Activated CD4-positive, alpha-beta T cell treated with anti-CD3 and anti-CD28 coated beads, Interleukin-2, amount 10 ng/mL, durations not matched to agents 24 days and 14 days (primary cell): ENCODE measurements around the gene SLC25A10. TPM values are rescaled to one million over a fixed set of nuclear protein-coding genes. Genes with fewer than 3 reads are reported as not detected.

Experiments
- total RNA-seq: library from RNA; stranded (reverse); gene quantifications from 2 replicates; pipeline ENCODE4 v1.2.3, GENCODE V29; 2022

The SLC25A10 gene
- total RNA-seq, 1 donor from 2014 or later, result 52.7 TPM

Other genes with a start within 250 kb of the SLC25A10 start
- gene ACTG1, start 199.5 kb upstream of the SLC25A10 start, total RNA-seq, result 3,353 and 3,420 TPM in 2 replicates
- 0.26 and 0.51 TPM in 2 replicates for gene FSCN2, start 183.9 kb upstream of the SLC25A10 start, total RNA-seq
- 72.2 and 76.5 TPM in 2 replicates for gene FAAP100, start 159.9 kb upstream of the SLC25A10 start, total RNA-seq
- 142 and 147 TPM in 2 replicates for gene NPLOC4, start 75.2 kb upstream of the SLC25A10 start, total RNA-seq
- gene TSPAN10, start 75.1 kb upstream of the SLC25A10 start, total RNA-seq, result 0.14 and 0.37 TPM in 2 replicates
- 3.7 and 5.7 TPM in 2 replicates for gene PDE6G, start 55.7 kb upstream of the SLC25A10 start, total RNA-seq
- gene OXLD1, start 45.7 kb upstream of the SLC25A10 start, total RNA-seq, result 52.8 and 57.8 TPM in 2 replicates
- 54.7 and 60.2 TPM in 2 replicates for gene CCDC137, start 45.5 kb upstream of the SLC25A10 start, total RNA-seq
- 34.9 and 37.6 TPM in 2 replicates for gene ARL16, start 28.5 kb upstream of the SLC25A10 start, total RNA-seq
- gene HGS, start 28.3 kb upstream of the SLC25A10 start, total RNA-seq, result 136 and 137 TPM in 2 replicates
- 232 and 233 TPM in 2 replicates for gene MRPL12, start 8.9 kb upstream of the SLC25A10 start, total RNA-seq
- not detected in 2 replicates for gene GCGR, start 91.9 kb downstream of the SLC25A10 start, total RNA-seq
- 46.7 and 51.9 TPM in 2 replicates for gene MCRIP1, start 121.0 kb downstream of the SLC25A10 start, total RNA-seq
- not detected in 2 replicates for gene PPP1R27, start 122.8 kb downstream of the SLC25A10 start, total RNA-seq
- 458 and 507 TPM in 2 replicates for gene P4HB, start 148.3 kb downstream of the SLC25A10 start, total RNA-seq
- gene ARHGDIA, start 159.1 kb downstream of the SLC25A10 start, total RNA-seq, result 697 and 714 TPM in 2 replicates
- 254 and 264 TPM in 2 replicates for gene ALYREF, start 179.3 kb downstream of the SLC25A10 start, total RNA-seq
- 132 and 135 TPM in 2 replicates for gene ANAPC11, start 179.4 kb downstream of the SLC25A10 start, total RNA-seq
- 0.30 and 0.40 TPM in 2 replicates for gene NPB, start 190.0 kb downstream of the SLC25A10 start, total RNA-seq
- 43.0 and 46.5 TPM in 2 replicates for gene PCYT2, start 199.1 kb downstream of the SLC25A10 start, total RNA-seq
- 54.9 and 58.2 TPM in 2 replicates for gene SIRT7, start 205.9 kb downstream of the SLC25A10 start, total RNA-seq
- gene MAFG, start 215.5 kb downstream of the SLC25A10 start, total RNA-seq, result 32.5 and 33.3 TPM in 2 replicates
- 136 and 138 TPM in 2 replicates for gene PYCR1, start 225.0 kb downstream of the SLC25A10 start, total RNA-seq
- not detected in 2 replicates for gene MYADML2, start 234.9 kb downstream of the SLC25A10 start, total RNA-seq
- gene NOTUM, start 248.9 kb downstream of the SLC25A10 start, total RNA-seq, result 1.7 and 1.8 TPM in 2 replicates